Measurements from ENCODE around the gene KIF23. TPM values are rescaled to one million over a fixed set of nuclear protein-coding genes. Genes with fewer than 3 reads are reported as not detected.

KIF23 gene
- total and polyA plus RNA-seq, 2 of the 4 experiments (the other 2 are of a cell fraction): 37.7 to 56.1 TPM

- peaks cover 55% of the 10 kb centered on the region for H3K27me3 ChIP-seq (ENCODE audit: control insufficient read depth, insufficient read depth, low read length)
- H3K14ac ChIP-seq (replicated peaks; ENCODE audit: low read depth, low read length): no peak overlapping the region
- no peak overlapping the region for H2BK5ac ChIP-seq (ENCODE audit: low read depth, low read length, poor library complexity, severe bottlenecking)
- no peak overlapping the region for H3K4ac ChIP-seq (ENCODE audit: low read depth, low read length)
- dilution Hi-C loops (cut with HindIII; ENCODE audit: low sequenced_read_pairs, unreplicated experiment): no loop called here
- no peak overlapping the region for H3K56ac ChIP-seq (ENCODE audit: extremely low read depth, insufficient read depth, low read length)
- DNase-seq: no peak
- no peaks in the 10 kb centered on the region for H3K4me1 ChIP-seq (ENCODE audit: control insufficient read depth, insufficient read depth, low read length)
- H3K4me2 ChIP-seq (ENCODE audit: low read depth, low read length): no peak overlapping the region
- no peak overlapping the region for H2AFZ ChIP-seq (replicated peaks; ENCODE audit: low read length, poor library complexity)
- H4K91ac ChIP-seq (ENCODE audit: insufficient read depth, low read depth, low read length): no peak overlapping the region
- no peak overlapping the region for H4K5ac ChIP-seq (ENCODE audit: low read depth, low read length)
- no peak overlapping the region for H3K4me3 ChIP-seq (ENCODE audit: insufficient read depth, low read depth, low read length)
- in situ Hi-C loops (cut with MboI; ENCODE audit: low sequenced_read_pairs): no loop called here
- WGBS, 2 experiments (ENCODE audit: extremely low coverage in 2 of 2, insufficient read length in 1 of 2): no CpG with 5 or more reads among the region's 3 CpGs
- H2AK5ac ChIP-seq (ENCODE audit: low read depth, low read length): no peak overlapping the region
- ChIA-PET CTCF (no interaction called here), POLR2A (ENCODE audit: unreplicated experiment) (no interaction called here)
- H4K8ac ChIP-seq (ENCODE audit: low read depth in 2 of 2, low read length in 2 of 2): no peak overlapping the region
- no peaks in the 10 kb centered on the region for H4K20me1 ChIP-seq (ENCODE audit: insufficient read depth, low read length)
- H3K18ac ChIP-seq (ENCODE audit: low read depth, low read length): no peak overlapping the region
- TF ChIP-seq SMC3 (IDR thresholded peaks at IDR 0.05; ENCODE audit: low read depth, low read length) (no peak), CEBPB (IDR thresholded peaks at IDR 0.05; ENCODE audit: low read depth, low read length) (no peak), MAZ (IDR thresholded peaks at IDR 0.05; ENCODE audit: borderline replicate concordance, low read depth, low read length) (no peak)
- intact Hi-C loops (cut with micrococcal nuclease): loop anchor here (10.0 kb wide), 1 partner anchor 156 kb away; no protein-coding TSS in a partner anchor
- H3K27ac ChIP-seq (ENCODE audit: insufficient read depth, low read length): no peak overlapping the region
- BruUV-seq (replicated peaks): no TSS peak
- ATAC-seq (ENCODE audit: low read depth): no peak
- no peaks in the 10 kb centered on the region for H3K79me1 ChIP-seq (ENCODE audit: low read depth in 1 of 2, low read length in 2 of 2)
- H3K9me1 ChIP-seq (ENCODE audit: insufficient read depth, low read length): no peaks in the 10 kb centered on the region; the same call in 1 of the 2 replicates
- H3K9ac ChIP-seq (ENCODE audit: low read depth, low read length): no peak overlapping the region
- H2BK20ac ChIP-seq (ENCODE audit: low read depth, low read length): no peak overlapping the region
- H2BK120ac ChIP-seq (ENCODE audit: low read depth, low read length): no peak overlapping the region
- H3K23ac ChIP-seq (ENCODE audit: low read depth, low read length): no peak overlapping the region
- H2BK15ac ChIP-seq (ENCODE audit: low read depth, low read length): no peak overlapping the region
- no peaks in the 10 kb centered on the region for H3K36me3 ChIP-seq (ENCODE audit: control insufficient read depth, insufficient read depth, low read length)
- peaks cover 3% of the 10 kb centered on the region for H3K9me3 ChIP-seq (ENCODE audit: control insufficient read depth, insufficient read depth, low read length)
- no peak overlapping the region for H2AK9ac ChIP-seq (replicated peaks; ENCODE audit: low read depth, low read length, poor library complexity)
These were observed 75.0 kb downstream of the KIF23 start for GRCh38 chr15:69489073-69489571.

All from IMR-90 (cell line).